Pons (tissue), 1 donor: ENCODE data around the gene SH3GL2.

Experiments used
- DNase-seq: peaks from one replicate; pipeline ENCODE4 v3.0.0-alpha.2; 2016; ENCODE audit warnings: low spot score

SH3GL2 gene

GRCh38 chr9:17658237-17658636 is 79.4 kb downstream of the SH3GL2 start:
- DNase-seq = no peak

GRCh38 chr9:17660158-17660557 is 81.3 kb downstream of the SH3GL2 start:
- DNase-seq = no peak

GRCh38 chr9:17665450-17665849 is 86.6 kb downstream of the SH3GL2 start:
- DNase-seq = no peak

- no peak for DNase-seq
Measured at GRCh38 chr9:17669206-17669605, 90.3 kb downstream of the SH3GL2 start.

- DNase-seq = no peak
Measured at GRCh38 chr9:17682684-17683083, 103.8 kb downstream of the SH3GL2 start.

GRCh38 chr9:17688834-17689233 is 110.0 kb downstream of the SH3GL2 start:
- DNase-seq = no peak

GRCh38 chr9:17694336-17694735 is 115.5 kb downstream of the SH3GL2 start:
- no peak for DNase-seq

- no peak for DNase-seq
Measured at GRCh38 chr9:17695482-17695881, 116.6 kb downstream of the SH3GL2 start.

GRCh38 chr9:17699615-17700330 is 120.9 kb downstream of the SH3GL2 start:
- DNase-seq = no peak

- DNase-seq = no peak
Measured at GRCh38 chr9:17706347-17706746, 127.5 kb downstream of the SH3GL2 start.

- no peak for DNase-seq
Measured at GRCh38 chr9:17719053-17719452, 140.2 kb downstream of the SH3GL2 start.

GRCh38 chr9:17721954-17722353 is 143.1 kb downstream of the SH3GL2 start:
- no peak for DNase-seq

GRCh38 chr9:17723656-17724055 is 144.8 kb downstream of the SH3GL2 start:
- DNase-seq = no peak

GRCh38 chr9:17725399-17726010 is 146.6 kb downstream of the SH3GL2 start:
- DNase-seq = no peak

- no peak for DNase-seq
Measured at GRCh38 chr9:17726298-17726697, 147.4 kb downstream of the SH3GL2 start.

GRCh38 chr9:17730899-17731298 is 152.0 kb downstream of the SH3GL2 start:
- DNase-seq = no peak

GRCh38 chr9:17731308-17731707 is 152.4 kb downstream of the SH3GL2 start:
- DNase-seq = no peak

GRCh38 chr9:17734674-17735073 is 155.8 kb downstream of the SH3GL2 start:
- no peak for DNase-seq

GRCh38 chr9:17735859-17736258 is 157.0 kb downstream of the SH3GL2 start:
- no peak for DNase-seq

- DNase-seq = no peak
Measured at GRCh38 chr9:17739022-17739421, 160.2 kb downstream of the SH3GL2 start.

- DNase-seq = no peak
Measured at GRCh38 chr9:17739736-17740135, 160.9 kb downstream of the SH3GL2 start.

- no peak for DNase-seq
Measured at GRCh38 chr9:17742067-17742466, 163.2 kb downstream of the SH3GL2 start.

- DNase-seq = no peak
Measured at GRCh38 chr9:17744786-17745185, 165.9 kb downstream of the SH3GL2 start.

- DNase-seq = no peak
Measured at GRCh38 chr9:17750269-17750668, 171.4 kb downstream of the SH3GL2 start.
